GM10847 (cell line): ENCODE measurements around the gene NOS2.

ENCODE experiments used
- POLR2A ChIP-seq: IDR thresholded peaks from 2 replicates; pipeline ENCODE4 v1.6.1; 2011; ENCODE audit not compliant: insufficient read length; ENCODE audit errors: extremely low read depth

The NOS2 gene

DNA sequence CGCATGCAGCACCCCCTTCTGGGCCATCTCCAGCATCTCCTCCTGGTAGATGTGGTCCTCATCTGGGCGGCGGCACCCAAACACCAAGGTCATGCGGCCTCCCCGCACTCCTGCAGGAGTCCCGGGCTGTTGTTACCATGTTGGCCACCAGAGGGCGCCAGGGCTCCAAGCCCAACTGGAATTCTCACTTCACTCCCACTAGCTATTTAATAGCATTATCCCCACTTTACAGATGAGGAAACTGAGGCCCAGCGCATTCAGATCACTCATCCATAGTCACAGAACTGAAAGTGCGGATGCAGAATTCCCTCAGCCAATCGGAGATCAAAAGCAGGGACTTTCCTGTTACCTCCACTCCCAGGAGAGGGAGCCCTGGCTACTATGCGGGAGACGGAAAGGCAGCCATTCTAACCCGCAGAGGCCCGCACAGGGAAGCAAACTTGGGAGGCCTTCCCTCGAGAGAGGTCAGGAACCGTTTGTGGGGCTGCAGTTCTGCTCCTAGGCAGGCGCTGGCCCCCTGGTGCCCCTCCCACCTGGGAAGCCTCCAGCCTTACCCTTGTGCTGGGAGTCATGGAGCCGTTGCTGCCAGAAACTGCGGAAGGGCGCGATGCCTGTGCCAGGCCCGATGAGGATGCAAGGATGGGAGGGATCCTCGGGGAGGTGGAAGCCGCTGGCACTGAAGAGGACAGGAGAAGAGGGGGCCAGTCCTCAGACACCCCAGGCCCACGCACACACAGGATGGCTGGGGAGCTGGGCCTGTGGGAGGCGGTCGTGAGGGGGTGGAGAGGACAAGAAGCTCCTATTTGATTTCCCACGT is 40.1 kb downstream of the NOS2 start:
- TF ChIP-seq POLR2A: no peak

DNA sequence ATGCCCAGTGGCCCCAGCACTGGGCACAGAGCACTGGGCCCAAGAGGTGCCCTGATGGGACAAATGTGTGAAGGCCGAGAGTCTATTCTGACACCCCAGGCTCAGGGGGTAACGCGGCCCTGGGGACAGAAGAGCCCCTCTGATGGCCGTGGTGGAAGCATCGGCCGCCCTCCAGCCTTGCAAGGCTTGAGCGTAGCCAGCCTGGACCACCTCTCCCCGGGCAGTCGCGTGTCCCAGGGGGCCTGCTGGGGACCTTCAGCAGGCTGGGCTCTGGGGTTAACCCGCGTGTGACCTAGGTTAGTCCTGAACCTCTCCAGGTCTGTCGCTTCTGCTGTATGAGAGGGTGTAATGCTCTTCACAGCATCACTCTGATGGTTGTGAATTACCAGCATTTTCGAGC is 40.8 kb downstream of the NOS2 start:
- no peak for TF ChIP-seq POLR2A

DNA sequence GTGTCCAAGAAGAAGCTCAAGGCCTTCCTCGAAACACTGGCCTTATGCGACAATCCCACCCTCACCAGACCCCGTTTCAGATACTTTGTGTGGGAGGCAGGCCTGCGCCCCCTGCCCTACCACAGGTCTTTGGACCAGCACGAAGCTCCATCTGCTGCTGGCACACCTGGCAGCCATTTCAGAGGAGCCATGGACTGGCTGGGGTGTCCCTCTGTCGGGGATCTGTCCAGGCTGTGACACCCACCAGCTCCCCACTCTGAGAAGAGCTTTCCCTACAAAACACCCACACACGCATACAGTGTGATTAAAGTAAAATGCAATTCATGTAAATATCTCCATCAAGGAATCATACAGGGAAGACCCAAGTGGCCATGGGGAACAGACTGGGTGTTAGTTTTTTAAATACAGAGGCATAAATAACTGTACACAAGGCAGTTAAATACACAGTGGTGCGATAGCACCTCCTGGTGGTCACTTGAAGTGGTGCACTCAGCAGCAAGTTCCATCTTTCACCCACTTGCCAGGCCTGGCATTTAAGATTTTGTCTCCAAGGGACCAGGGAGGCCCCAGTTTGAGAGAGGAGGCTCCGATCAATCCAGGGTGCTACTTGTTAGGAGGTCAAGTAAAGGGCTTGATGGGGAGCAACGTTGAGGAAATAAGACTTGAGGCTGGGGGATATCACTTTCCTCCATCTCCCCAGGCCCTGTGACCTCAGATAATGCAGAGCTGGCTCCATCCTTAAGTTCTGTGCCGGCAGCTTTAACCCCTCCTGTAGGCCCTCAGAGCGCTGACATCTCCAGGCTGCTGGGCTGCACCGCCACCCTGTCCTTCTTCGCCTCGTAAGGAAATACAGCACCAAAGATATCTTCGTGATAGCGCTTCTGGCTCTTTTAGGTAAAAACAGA is 43.6 kb downstream of the NOS2 start:
- TF ChIP-seq POLR2A: no peak

DNA sequence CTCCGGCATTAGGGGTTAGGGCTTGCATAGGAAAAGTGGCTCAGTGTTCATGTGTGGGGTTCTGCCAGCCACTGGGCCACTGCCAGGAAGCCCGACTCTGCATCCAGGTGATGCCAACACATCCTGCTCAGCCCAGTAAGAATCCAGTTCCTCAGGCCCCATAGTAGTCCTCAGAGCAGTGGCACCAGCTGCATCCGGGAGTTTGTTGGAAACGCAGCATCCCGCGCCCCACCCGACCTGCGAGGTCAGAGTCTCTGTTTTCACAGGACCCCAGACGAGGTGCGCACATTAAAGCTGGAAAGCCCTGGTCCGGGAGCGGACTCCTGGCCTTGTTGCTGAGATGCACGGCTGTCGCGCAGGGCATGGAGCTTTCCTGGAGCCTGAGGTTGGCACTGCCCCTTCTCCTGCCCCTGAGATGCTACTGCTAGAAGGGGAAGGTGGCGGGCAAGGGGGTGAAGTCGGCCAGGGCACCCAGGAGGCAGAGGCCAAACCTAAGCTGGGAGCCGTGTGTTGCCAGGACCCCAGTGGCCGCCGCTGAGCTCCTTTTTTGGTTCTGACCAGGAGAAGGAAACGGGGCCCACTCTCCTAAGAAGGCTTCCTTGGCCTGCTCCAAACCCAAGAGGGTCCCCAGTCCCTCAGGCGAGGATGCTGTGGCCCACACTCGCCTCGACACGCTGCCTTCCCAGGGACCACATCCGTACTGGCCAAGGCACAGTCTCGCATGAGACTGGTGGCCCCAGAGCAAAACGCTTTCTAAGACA is 44.4 kb downstream of the NOS2 start:
- no peak for TF ChIP-seq POLR2A

DNA sequence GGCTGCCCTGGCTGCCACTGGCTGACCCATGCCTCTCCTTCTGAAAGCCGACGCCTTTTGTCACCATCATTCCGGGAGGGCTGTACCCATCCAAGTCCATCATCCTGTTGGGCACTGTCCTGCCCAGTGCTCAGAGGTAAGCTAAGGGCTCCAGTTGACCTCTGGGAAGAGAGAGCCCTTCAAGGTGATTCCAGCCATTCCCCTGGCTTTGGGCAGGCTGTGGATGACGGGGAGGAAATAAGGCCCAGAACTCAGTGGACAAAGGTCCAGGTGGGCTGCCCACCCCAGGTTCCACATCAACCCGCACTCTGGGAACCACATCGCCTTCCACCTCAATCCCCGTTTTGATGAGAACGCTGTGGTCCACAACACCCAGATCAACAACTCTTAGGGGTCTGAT is 45.8 kb downstream of the NOS2 start:
- TF ChIP-seq POLR2A: no peak

DNA sequence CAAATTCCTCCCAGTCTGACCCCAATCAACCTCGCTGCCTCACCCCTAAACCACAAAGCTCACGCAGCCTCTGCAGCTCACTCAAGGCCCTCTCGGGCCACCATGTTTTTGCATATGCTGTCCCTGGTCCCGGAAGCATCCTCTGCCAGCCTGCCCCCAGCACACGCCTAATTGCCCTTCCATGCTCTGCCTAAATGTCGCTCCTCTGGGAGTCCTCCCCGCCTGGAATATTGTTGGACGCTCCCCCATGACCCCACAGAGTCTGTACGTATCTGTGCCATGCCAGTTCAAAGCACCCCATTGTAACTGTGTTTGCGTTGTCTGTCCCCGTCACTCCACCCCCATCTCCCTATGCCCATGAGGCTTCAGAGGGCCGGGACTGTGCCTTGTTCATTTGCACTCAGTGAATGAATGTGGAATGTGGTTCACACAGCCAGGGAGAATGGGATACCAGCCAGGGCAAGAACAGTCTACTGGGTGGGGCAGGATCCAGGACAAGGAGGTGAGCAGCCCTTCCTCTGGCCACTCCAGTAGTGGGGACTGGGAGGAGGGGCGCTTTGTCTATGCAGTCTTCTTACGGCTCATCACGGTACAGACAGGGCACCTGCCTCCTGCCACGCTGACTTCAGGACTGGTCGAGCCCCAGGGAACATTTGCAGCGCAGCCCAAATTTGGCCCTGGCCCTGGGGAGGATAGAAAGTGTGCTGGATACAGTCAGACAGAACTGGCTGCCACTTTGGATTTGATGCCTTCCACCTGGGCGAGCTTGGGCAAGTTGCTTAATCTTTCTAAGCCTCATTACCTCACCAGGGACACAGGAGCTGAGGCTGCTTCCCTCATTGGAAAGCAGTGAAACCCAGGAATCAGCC is 48.5 kb downstream of the NOS2 start:
- TF ChIP-seq POLR2A: no peak

DNA sequence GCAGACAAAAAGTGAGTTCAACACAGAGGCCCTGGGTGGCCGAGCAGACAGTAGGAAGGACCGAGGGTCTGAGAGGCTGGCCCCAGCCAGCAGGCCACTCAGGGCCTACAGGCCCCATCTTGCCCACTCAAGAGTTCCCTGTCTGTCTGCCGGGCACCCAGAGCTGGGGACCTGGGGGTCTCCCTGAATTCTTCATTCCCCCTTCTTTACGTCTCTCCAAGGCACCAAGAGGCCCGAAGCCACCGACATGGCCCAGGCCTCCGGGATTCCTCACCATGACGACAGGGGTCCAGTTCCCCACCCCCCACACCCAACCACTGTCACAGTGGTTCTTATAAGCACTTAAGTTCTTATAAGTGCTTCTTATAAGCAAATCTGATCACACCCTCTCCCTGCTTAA is 49.2 kb downstream of the NOS2 start:
- TF ChIP-seq POLR2A: no peak

DNA sequence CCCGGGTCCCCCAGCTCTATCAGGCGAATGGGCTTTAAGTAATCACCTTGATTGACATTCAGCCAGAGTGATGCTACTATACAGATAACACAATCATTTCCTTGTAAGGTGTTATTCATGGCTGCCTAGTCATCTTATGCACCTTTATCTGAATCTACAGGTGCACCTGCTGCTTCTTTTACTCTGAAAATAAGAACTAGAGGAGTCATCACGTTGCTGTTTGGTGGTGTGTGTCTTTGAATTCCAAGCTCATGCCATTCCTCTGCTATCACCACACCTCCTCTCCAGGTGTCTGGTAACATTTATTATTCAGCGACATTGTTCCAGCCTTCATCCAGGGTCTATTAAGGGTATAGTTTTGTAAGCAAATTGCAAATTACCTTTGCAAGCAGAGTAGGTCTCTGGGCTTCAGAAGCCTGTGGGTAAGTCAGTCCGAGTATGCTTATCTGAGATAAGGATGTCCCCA is 51.9 kb downstream of the NOS2 start:
- no peak for TF ChIP-seq POLR2A

DNA sequence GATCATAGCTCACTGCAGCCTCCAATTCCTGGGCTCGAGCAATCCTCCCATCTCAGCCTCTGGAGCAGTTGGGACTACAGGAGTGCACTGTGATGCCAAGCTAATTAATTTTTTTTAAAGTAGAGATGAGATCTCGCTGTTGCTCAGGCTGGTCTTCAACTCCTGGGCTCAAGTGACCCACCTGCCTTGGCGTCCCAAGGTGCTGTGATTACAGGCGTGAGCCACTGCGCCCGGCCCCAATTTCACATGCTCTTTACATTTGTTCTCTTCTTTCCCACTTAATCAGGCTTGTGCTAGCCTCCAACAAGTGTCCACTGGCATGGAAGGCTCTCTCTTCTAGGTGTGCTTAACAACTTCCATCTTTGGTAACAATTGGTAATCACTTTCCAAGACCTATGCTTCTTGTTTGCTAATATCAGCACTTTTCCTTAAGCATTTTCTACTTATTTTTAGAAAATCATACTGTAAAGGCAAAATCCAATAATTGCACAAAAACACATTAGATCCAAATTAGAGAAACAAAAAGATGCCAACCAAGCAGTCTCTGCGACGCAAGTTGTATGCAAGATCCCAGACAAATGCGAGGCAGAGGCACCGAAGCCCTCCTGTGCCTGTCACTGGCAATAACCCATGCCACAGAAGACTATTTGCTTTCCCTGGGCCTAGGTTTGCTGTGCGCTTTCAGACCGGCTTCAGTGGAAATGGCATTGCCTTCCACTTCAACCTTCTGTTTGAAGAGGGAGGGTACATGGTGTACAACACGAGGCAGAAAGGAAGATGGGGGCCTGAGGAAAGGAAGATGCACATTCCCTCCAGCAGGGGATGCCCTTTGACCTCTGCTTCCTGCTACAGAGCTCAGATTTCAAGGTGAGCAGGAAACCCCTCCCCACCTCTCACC is 52.6 kb downstream of the NOS2 start:
- TF ChIP-seq POLR2A: no peak

DNA sequence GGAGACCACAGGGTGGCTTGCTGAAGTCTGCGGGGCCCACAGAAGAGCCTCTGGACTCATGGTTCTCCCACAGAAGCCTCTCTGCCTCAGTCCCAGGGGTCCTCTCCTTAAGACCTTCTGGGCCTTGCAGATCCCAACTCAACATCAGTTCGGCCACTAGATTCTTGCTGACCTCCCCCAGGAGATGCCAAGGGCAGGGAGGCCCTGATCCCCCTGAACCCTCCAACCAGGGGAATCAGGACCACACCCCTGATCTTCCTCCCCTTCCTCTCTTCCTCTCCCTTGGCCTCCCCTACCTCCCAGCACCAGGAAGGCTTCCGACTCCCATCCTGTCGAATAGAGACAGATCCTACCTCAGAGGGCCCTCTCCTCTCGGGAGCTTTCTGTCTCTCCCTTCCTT is 53.4 kb downstream of the NOS2 start:
- TF ChIP-seq POLR2A: no peak

DNA sequence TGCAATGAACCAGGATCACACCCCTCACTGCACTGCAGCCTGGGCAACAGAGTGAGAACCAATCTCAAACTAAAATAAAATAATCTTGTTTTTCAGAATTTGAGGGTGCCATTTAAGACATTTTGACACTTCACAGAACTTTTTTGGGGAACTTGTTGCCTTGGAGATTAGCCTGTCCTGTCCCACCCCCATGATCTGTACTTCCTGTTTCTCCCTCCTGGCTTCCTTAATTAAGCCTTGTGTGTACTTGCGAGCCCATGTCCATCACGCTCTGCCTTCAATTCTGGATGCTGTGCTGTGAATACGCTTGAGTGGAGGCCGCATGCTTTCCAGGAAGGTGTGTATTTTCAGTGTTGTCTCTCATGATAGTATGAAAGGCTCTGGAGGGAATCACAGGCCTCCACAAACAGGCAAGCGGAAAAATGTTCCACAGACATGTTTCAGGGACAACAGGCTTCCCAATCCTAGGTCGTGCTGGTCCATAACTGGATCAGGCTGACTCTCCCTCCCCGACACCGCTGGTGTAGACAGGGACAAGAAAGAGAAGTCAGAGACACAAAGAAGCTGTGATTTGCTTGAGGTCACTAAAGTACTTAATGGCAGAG is 56.9 kb downstream of the NOS2 start:
- no peak for TF ChIP-seq POLR2A

DNA sequence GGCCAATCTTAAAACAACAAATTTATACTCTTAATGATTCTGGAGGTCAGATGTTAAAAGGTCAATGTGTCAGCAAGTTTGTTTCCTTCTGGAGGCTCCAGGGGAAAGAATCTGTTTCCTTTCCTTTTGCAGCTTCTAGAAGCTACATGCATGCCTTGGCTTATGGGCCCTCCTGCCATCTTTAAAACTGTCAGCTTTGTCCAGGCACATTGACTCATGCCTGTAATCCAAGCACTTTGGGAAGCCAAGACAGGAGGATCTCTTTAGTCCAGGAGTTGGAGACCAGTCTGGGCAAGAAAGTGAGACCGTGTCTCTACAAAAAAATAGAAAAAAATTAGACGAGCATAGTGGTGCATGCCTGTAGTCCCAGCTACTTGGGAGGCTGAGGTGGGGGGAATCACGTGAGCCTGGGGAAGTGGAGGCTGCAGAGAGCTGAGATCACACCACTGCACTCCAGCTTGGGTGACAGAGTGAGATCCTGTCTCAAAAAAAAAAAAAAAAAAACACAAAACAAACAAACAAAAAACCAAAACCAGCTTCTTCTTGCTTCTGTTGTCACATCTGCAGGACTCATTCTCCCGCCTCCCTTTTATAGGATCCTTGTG is 58.3 kb downstream of the NOS2 start:
- TF ChIP-seq POLR2A: no peak
